MM.1S (cell line): Measurements from ENCODE around the gene SEL1L.

ENCODE experiments used
- DNase-seq: peaks from one replicate; pipeline ENCODE4 v3.0.0-alpha.2; 2015
- H2AFZ ChIP-seq: fragments of 300-600 bp; sonication (generic); 2 replicates; pipeline ENCODE4 v1.6.0; 2016; ENCODE audit warnings: antibody characterized with exemption, low read length
- H3F3A ChIP-seq: fragments of 300-600 bp; sonication (generic); 2 replicates; pipeline ENCODE4 v1.6.1; 2016; ENCODE audit warnings: mild to moderate bottlenecking, antibody characterized with exemption, low read length, moderate library complexity, mixed read lengths; ENCODE audit not compliant: insufficient read depth
- H3K27ac ChIP-seq: fragments of 300-600 bp; sonication (generic); 2 replicates; pipeline ENCODE4 v1.5.1; 2016; ENCODE audit warnings: mild to moderate bottlenecking, low read length
- H3K27me3 ChIP-seq: fragments of 300-600 bp; sonication (generic); replicated peaks from 2 replicates; pipeline ENCODE4 v1.6.0; 2016; ENCODE audit warnings: low read length; ENCODE audit not compliant: insufficient read depth
- H3K36me3 ChIP-seq: fragments of 300-600 bp; sonication (generic); replicated peaks from 2 replicates; pipeline ENCODE4 v1.6.1; 2016; ENCODE audit warnings: mild to moderate bottlenecking, low read length, mixed read lengths; ENCODE audit not compliant: insufficient read depth
- H3K4me1 ChIP-seq: fragments of 300-600 bp; sonication (generic); 2 replicates; pipeline ENCODE4 v1.6.1; 2016; ENCODE audit warnings: low read length, mixed read lengths
- H3K4me2 ChIP-seq: fragments of 300-600 bp; sonication (generic); 2 replicates; pipeline ENCODE4 v1.6.0; 2016; ENCODE audit warnings: low read depth, low read length
- H3K4me3 ChIP-seq: fragments of 300-600 bp; sonication (generic); 2 replicates; pipeline ENCODE4 v1.5.1; 2016; ENCODE audit warnings: low read length, mixed read lengths
- H3K79me2 ChIP-seq: fragments of 300-600 bp; sonication (generic); 2 replicates; pipeline ENCODE4 v1.6.1; 2016; ENCODE audit warnings: mixed run types, low read length, mixed read lengths
- H3K9ac ChIP-seq: fragments of 300-600 bp; sonication (generic); 2 replicates; pipeline ENCODE4 v1.6.1; 2016; ENCODE audit warnings: low read length, mixed read lengths
- H3K9me2 ChIP-seq: fragments of 300-600 bp; sonication (generic); replicated peaks from 2 replicates; pipeline ENCODE4 v1.6.1; 2016; ENCODE audit warnings: mild to moderate bottlenecking, low read length, mixed read lengths; ENCODE audit not compliant: insufficient read depth
- H3K9me3 ChIP-seq: fragments of 300-600 bp; sonication (generic); replicated peaks from 2 replicates; pipeline ENCODE4 v1.6.1; 2016; ENCODE audit warnings: mild to moderate bottlenecking, low read length, mixed read lengths; ENCODE audit not compliant: insufficient read depth
- H4K20me1 ChIP-seq: fragments of 300-600 bp; sonication (generic); 2 replicates; pipeline ENCODE4 v1.6.1; 2016; ENCODE audit warnings: mild to moderate bottlenecking, low read length, moderate library complexity, mixed read lengths; ENCODE audit not compliant: insufficient read depth
- CTCF ChIP-seq: fragments of 300-600 bp; sonication (generic); IDR thresholded peaks from 2 replicates; pipeline ENCODE4 v1.5.1; 2016; ENCODE audit warnings: antibody characterized with exemption, low read length, mixed read lengths
- EZH2 ChIP-seq: fragments of 300-600 bp; sonication (generic); optimal IDR thresholded peaks from 2 replicates; pipeline ENCODE3; 2017; ENCODE audit warnings: low read depth, mild to moderate bottlenecking, antibody characterized with exemption, low read length, mixed read lengths
- EZH2phosphoT487 ChIP-seq: fragments of 300-600 bp; sonication (generic); IDR thresholded peaks from 2 replicates; pipeline ENCODE4 v1.6.1; 2018; ENCODE audit warnings: antibody characterized with exemption, low read length

The SEL1L gene

GRCh38 chr14:81533536-81534343 is at the start of gene SEL1L:
Gene SEL1L (minus strand): TSS chr14:81533853. CDS start chr14:81533744, 109 bp downstream.
- Histone ChIP-seq H2AFZ (peak within 1 kb of the TSS; percentile 38; the same call in 1 of the 2 replicates), H3K9me3 (no peaks in the 10 kb centered on the region), H3F3A (peaks cover 35% of the 10 kb centered on the region), H3K9me2 (no peaks in the 10 kb centered on the region), H3K27ac (peak within 1 kb of the TSS; percentile 97), H3K27me3 (no peaks in the 10 kb centered on the region), H3K9ac (peak within 1 kb of the TSS; percentile 92), H3K4me3 (peak within 1 kb of the TSS; percentile 92), H3K79me2 (peaks cover 50% of the 10 kb centered on the region), H3K4me1 (peaks cover 3% of the 10 kb centered on the region; the same call in 1 of the 2 replicates), H3K36me3 (no peaks in the 10 kb centered on the region), H3K4me2 (peak within 1 kb of the TSS; percentile 69), H4K20me1 (no peaks in the 10 kb centered on the region)
- peak; percentile 97 for DNase-seq
- TF ChIP-seq CTCF, result no peak

GRCh38 chr14:81582420-81582819 is 48.8 kb upstream of the SEL1L start:
- H3K4me2 ChIP-seq, result no peak overlapping the region
- TF ChIP-seq EZH2phosphoT487, result no peak
- TF ChIP-seq CTCF, result no peak
- TF ChIP-seq EZH2, result no peak
- no peak overlapping the region for H3K9ac ChIP-seq
- no peaks in the 10 kb centered on the region for H3K36me3 ChIP-seq
- H3K79me2 ChIP-seq, result no peaks in the 10 kb centered on the region
- H3F3A ChIP-seq, result no peaks in the 10 kb centered on the region
- H3K9me3 ChIP-seq, result no peaks in the 10 kb centered on the region
- H3K9me2 ChIP-seq, result no peaks in the 10 kb centered on the region
- no peak overlapping the region for H2AFZ ChIP-seq
- H4K20me1 ChIP-seq, result no peaks in the 10 kb centered on the region
- H3K27ac ChIP-seq, result no peak overlapping the region
- H3K4me3 ChIP-seq, result no peak overlapping the region
- DNase-seq, result no peak
- no peaks in the 10 kb centered on the region for H3K27me3 ChIP-seq
- no peaks in the 10 kb centered on the region for H3K4me1 ChIP-seq

- H3K9ac ChIP-seq, result no peak overlapping the region
- H3K4me3 ChIP-seq, result no peak overlapping the region
- H3K79me2 ChIP-seq, result no peaks in the 10 kb centered on the region
- no peaks in the 10 kb centered on the region for H3K4me1 ChIP-seq
- H4K20me1 ChIP-seq, result no peaks in the 10 kb centered on the region
- H3F3A ChIP-seq, result no peaks in the 10 kb centered on the region
- no peaks in the 10 kb centered on the region for H3K27me3 ChIP-seq
- no peaks in the 10 kb centered on the region for H3K9me2 ChIP-seq
- DNase-seq, result no peak
- no peak overlapping the region for H2AFZ ChIP-seq
- no peak overlapping the region for H3K4me2 ChIP-seq
- H3K36me3 ChIP-seq, result no peaks in the 10 kb centered on the region
- no peaks in the 10 kb centered on the region for H3K9me3 ChIP-seq
- no peak overlapping the region for H3K27ac ChIP-seq
- no peak for TF ChIP-seq EZH2
- no peak for TF ChIP-seq CTCF
- TF ChIP-seq EZH2phosphoT487, result no peak
Observed at GRCh38 chr14:81579115-81579514, 45.5 kb upstream of the SEL1L start.
